NCI-H146 treated with DMSO at 0.1 percent for 48 hours (cell line): Measurements from ENCODE around the gene FMN2.
A peak's percentile ranks its signal among the peaks of the same experiment; 100 is the strongest.
"Not testable (repeated sequence)": the region's sequence is repeated elsewhere in the genome, so short reads cannot be mapped to it uniquely, and the experiment has no call there.

Source experiments
- DNase-seq: peaks from one replicate; lab custom pipeline; 2025; ENCODE audit not compliant: unreplicated experiment; lab: John Stamatoyannopoulos, UW

The FMN2 gene

GRCh38 chr1:240134596-240134995 is 42.9 kb downstream of the FMN2 start:
- no peak for DNase-seq

- no peak for DNase-seq
These were observed 44.7 kb downstream of the FMN2 start for GRCh38 chr1:240136402-240136801.

- no peak for DNase-seq
These were observed 47.2 kb downstream of the FMN2 start for GRCh38 chr1:240138867-240139266.

GRCh38 chr1:240139511-240139910 is 47.8 kb downstream of the FMN2 start:
- DNase-seq, result no peak

GRCh38 chr1:240145120-240145519 is 53.4 kb downstream of the FMN2 start:
- no peak for DNase-seq

GRCh38 chr1:240148333-240148732 is 56.6 kb downstream of the FMN2 start:
- DNase-seq, result no peak

GRCh38 chr1:240149484-240150094 is 57.9 kb downstream of the FMN2 start:
- DNase-seq, result peak; percentile 52

GRCh38 chr1:240151136-240151735 is 59.6 kb downstream of the FMN2 start:
- no peak for DNase-seq

GRCh38 chr1:240152611-240153297 is 61.1 kb downstream of the FMN2 start:
- DNase-seq, result no peak

GRCh38 chr1:240155605-240156004 is 63.9 kb downstream of the FMN2 start:
- no peak for DNase-seq

GRCh38 chr1:240164742-240165141 is 73.1 kb downstream of the FMN2 start:
- no peak for DNase-seq

- no peak for DNase-seq
These were observed 77.5 kb downstream of the FMN2 start for GRCh38 chr1:240169188-240169587.

GRCh38 chr1:240170266-240170665 is 78.6 kb downstream of the FMN2 start:
- no peak for DNase-seq

- DNase-seq, result no peak
These were observed 79.1 kb downstream of the FMN2 start for GRCh38 chr1:240170806-240171205.

GRCh38 chr1:240171907-240172306 is 80.2 kb downstream of the FMN2 start:
- DNase-seq, result no peak

GRCh38 chr1:240173836-240174235 is 82.2 kb downstream of the FMN2 start:
- DNase-seq, result no peak

GRCh38 chr1:240174734-240175133 is 83.1 kb downstream of the FMN2 start:
- DNase-seq, result no peak

- DNase-seq, result no peak
These were observed 86.7 kb downstream of the FMN2 start for GRCh38 chr1:240178366-240178765.

- DNase-seq, result not testable (repeated sequence)
These were observed 93.0 kb downstream of the FMN2 start for GRCh38 chr1:240184682-240185081.

- no peak for DNase-seq
These were observed 96.5 kb downstream of the FMN2 start for GRCh38 chr1:240188139-240188538.

GRCh38 chr1:240189386-240189989 is 97.8 kb downstream of the FMN2 start:
- peak; percentile 22 for DNase-seq

GRCh38 chr1:240190881-240191401 is 99.3 kb downstream of the FMN2 start:
- DNase-seq, result peak; percentile 69
